Omental fat pad (tissue), 4 donors: ENCODE results near the gene SLC35B3. TPM values are rescaled to one million over a fixed set of nuclear protein-coding genes. Genes with fewer than 3 reads are reported as not detected.
"Not testable (repeated sequence)": the region's sequence is repeated elsewhere in the genome, so short reads cannot be mapped to it uniquely, and the experiment has no call there.

Experiments used
- ATAC-seq: fragments of 150-250 bp; one replicate; pipeline ENCODE4 v1.9.1; 2016; ENCODE audit warnings: mild to moderate bottlenecking, moderate library complexity; ENCODE audit not compliant: low FRiP score
- DNase-seq: peaks from one replicate; pipeline ENCODE4 v3.0.0-alpha.2; 2019; ENCODE audit warnings: low spot score
- total RNA-seq, 4 donors: library from RNA; depleted of rRNA; stranded (reverse); fragments of >200 nt; gene quantifications; one replicate each; pipeline ENCODE4 v1.1.0, GENCODE V29; 2016
- TF ChIP-seq, protein P1 (sequence below), 3 donors: fragments of 450-650 bp; IDR thresholded peaks; one replicate each; pipeline ENCODE4 v1.5.1; 2016 to 2017; ENCODE audit warnings: antibody characterized with exemption in 3 of 3, mild to moderate bottlenecking in 3 of 3, moderate library complexity in 2 of 3

Gene SLC35B3
- total RNA-seq, 4 donors from 2014 or later: 12.5 to 18.8 (median 16.0) TPM

DNA sequence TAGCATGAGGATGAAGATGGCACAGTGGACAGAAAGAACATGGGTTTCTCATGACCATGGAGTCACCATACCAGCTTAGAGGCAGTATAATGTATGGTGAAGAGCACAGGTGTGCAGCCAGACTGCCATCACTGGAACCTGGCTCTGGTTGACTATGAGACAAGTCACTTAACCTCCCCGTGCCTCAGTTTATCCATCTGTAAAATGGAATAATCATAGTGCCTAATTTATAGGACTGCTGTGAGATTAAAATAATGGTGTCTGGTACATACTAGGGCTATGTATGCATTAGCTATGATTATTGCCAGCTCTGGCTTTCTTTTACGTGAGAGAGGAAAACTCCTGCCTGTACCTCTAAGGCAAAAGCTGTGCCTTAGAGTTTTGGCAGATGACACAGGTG lies 19.4 kb downstream of the SLC35B3 start:
- TF ChIP-seq, protein P1, sequence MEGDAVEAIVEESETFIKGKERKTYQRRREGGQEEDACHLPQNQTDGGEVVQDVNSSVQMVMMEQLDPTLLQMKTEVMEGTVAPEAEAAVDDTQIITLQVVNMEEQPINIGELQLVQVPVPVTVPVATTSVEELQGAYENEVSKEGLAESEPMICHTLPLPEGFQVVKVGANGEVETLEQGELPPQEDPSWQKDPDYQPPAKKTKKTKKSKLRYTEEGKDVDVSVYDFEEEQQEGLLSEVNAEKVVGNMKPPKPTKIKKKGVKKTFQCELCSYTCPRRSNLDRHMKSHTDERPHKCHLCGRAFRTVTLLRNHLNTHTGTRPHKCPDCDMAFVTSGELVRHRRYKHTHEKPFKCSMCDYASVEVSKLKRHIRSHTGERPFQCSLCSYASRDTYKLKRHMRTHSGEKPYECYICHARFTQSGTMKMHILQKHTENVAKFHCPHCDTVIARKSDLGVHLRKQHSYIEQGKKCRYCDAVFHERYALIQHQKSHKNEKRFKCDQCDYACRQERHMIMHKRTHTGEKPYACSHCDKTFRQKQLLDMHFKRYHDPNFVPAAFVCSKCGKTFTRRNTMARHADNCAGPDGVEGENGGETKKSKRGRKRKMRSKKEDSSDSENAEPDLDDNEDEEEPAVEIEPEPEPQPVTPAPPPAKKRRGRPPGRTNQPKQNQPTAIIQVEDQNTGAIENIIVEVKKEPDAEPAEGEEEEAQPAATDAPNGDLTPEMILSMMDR (IDR thresholded peaks at IDR 0.05): no peak
- no peak for DNase-seq
- no peak for ATAC-seq

DNA sequence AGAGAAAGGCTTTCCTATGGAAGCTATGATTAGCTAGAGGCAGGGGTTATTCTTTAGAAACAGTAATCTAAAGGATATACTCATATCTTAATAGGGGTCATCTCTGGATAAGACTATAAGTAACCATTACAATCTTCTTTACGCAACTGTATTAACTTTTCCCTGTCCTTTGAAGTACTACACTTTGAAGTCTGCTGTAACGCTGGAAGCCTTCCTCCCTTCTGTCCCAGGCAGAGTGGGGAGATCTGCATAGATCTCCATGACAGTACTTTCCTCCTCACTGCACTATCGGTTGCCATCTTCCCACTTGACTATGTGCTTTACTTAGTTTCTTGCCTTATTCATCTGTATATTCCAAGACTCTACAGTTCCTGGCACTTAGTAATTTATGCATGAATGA lies 20.1 kb downstream of the SLC35B3 start:
- TF ChIP-seq, protein P1 (IDR thresholded peaks at IDR 0.05): no peak
- DNase-seq (no peak), ATAC-seq (no peak)

DNA sequence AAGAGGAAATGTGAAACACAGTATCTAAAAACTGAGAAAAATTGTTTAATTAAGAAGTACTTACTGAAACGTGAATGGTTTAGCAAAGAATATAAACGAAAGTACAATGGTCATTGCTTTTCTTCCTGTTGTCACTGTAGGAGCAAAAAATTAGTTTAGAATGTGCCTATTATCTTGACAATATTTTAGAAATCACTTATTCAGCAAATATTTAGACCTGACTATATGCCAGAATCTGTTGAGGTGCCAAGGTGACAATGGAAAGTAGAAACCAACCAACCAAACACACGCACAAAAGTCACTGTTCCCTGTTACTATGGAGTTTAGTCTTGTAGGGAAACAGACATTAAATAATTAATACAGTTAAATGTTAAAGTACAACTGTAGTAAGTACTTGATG lies 20.5 kb downstream of the SLC35B3 start:
- no peak for DNase-seq
- no peak for ATAC-seq
- TF ChIP-seq, protein P1 (IDR thresholded peaks at IDR 0.05): no peak

- ATAC-seq, DNase-seq: not testable (repeated sequence)
These were observed 29.4 kb downstream of the SLC35B3 start for GRCh38 chr6:8405946-8406345.

GRCh38 chr6:8402546-8402945 lies 32.8 kb downstream of the SLC35B3 start:
- DNase-seq (no peak), ATAC-seq (no peak)
- TF ChIP-seq, protein P1 (IDR thresholded peaks at IDR 0.05): no peak

GRCh38 chr6:8400663-8401062 lies 34.7 kb downstream of the SLC35B3 start:
- DNase-seq (no peak), ATAC-seq (no peak)
- TF ChIP-seq, protein P1 (IDR thresholded peaks at IDR 0.05): no peak

DNA sequence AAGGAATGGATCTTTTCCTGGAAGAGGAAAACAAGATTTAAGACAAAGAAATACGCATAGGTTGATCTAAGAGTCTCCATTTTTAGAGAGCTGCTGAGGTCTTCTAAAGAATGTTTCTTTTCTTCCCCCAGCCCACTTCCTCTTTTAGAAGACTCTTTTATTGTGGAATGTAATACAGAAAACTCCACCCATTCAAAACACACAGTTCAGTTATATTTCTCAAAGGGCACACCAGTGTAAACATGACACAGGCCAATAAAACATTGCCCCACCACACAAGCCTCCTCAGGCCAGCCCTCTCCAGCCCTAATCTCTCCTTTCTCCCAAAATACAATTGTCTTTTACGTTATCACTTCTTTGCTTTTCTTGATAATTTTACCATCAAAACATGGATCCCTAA lies 42.8 kb downstream of the SLC35B3 start:
- ATAC-seq: no peak
- TF ChIP-seq, protein P1 (IDR thresholded peaks at IDR 0.05): no peak

GRCh38 chr6:8391934-8392333 lies 43.4 kb downstream of the SLC35B3 start:
- ATAC-seq: no peak
- TF ChIP-seq, protein P1 (IDR thresholded peaks at IDR 0.05): no peak
- DNase-seq: no peak

More for the DNA sequence above, 42.8 kb downstream of the SLC35B3 start:
- DNase-seq: no peak
